Fibroblast of villous mesenchyme (primary cell): ENCODE results near the gene P2RX3. TPM values are rescaled to one million over a fixed set of nuclear protein-coding genes. Genes with fewer than 3 reads are reported as not detected.
"Not testable (repeated sequence)": the region's sequence is repeated elsewhere in the genome, so short reads cannot be mapped to it uniquely, and the experiment has no call there.

Source experiments
- DNase-seq: peaks from one replicate; pipeline ENCODE4 v3.0.0-alpha.2; 2010; ENCODE audit warnings: low read depth
- H3K4me3 ChIP-seq: 2 replicates; pipeline ENCODE4 v1.5.1; 2011; ENCODE audit warnings: low read depth, mild to moderate bottlenecking, low read length
- total RNA-seq: library from RNA; depleted of rRNA; stranded (reverse); fragments of >200 nt; gene quantifications from 2 replicates; pipeline ENCODE4 v1.2.3, GENCODE V29; 2012
- TF ChIP-seq, protein P1 (sequence below): IDR thresholded peaks from 2 replicates; pipeline ENCODE4 v1.5.1; 2012; ENCODE audit warnings: low read depth, mild to moderate bottlenecking, low read length; ENCODE audit not compliant: insufficient read depth

Gene P2RX3
- total RNA-seq, 1 donor, result not detected

- TF ChIP-seq, protein P1, sequence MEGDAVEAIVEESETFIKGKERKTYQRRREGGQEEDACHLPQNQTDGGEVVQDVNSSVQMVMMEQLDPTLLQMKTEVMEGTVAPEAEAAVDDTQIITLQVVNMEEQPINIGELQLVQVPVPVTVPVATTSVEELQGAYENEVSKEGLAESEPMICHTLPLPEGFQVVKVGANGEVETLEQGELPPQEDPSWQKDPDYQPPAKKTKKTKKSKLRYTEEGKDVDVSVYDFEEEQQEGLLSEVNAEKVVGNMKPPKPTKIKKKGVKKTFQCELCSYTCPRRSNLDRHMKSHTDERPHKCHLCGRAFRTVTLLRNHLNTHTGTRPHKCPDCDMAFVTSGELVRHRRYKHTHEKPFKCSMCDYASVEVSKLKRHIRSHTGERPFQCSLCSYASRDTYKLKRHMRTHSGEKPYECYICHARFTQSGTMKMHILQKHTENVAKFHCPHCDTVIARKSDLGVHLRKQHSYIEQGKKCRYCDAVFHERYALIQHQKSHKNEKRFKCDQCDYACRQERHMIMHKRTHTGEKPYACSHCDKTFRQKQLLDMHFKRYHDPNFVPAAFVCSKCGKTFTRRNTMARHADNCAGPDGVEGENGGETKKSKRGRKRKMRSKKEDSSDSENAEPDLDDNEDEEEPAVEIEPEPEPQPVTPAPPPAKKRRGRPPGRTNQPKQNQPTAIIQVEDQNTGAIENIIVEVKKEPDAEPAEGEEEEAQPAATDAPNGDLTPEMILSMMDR, result no peak
- no peak overlapping the region for H3K4me3 ChIP-seq
- DNase-seq, result no peak
Observed at GRCh38 chr11:57358543-57358961, 20.4 kb downstream of the P2RX3 start.

- TF ChIP-seq, protein P1, result no peak
- no peak overlapping the region for H3K4me3 ChIP-seq
- no peak for DNase-seq
Observed at GRCh38 chr11:57358991-57359390, 20.8 kb downstream of the P2RX3 start.

- TF ChIP-seq, protein P1, result no peak
- no peak for DNase-seq
- no peak overlapping the region for H3K4me3 ChIP-seq
Observed at GRCh38 chr11:57359396-57359795, 21.2 kb downstream of the P2RX3 start.

- TF ChIP-seq, protein P1, result no peak
- no peak overlapping the region for H3K4me3 ChIP-seq
- no peak for DNase-seq
Observed at GRCh38 chr11:57359896-57360690, 21.9 kb downstream of the P2RX3 start.

GRCh38 chr11:57360991-57361390 lies 22.8 kb downstream of the P2RX3 start:
- no peak for DNase-seq
- no peak overlapping the region for H3K4me3 ChIP-seq
- TF ChIP-seq, protein P1, result no peak

GRCh38 chr11:57361420-57361819 lies 23.3 kb downstream of the P2RX3 start:
- not testable (repeated sequence) for DNase-seq, H3K4me3 ChIP-seq

DNA sequence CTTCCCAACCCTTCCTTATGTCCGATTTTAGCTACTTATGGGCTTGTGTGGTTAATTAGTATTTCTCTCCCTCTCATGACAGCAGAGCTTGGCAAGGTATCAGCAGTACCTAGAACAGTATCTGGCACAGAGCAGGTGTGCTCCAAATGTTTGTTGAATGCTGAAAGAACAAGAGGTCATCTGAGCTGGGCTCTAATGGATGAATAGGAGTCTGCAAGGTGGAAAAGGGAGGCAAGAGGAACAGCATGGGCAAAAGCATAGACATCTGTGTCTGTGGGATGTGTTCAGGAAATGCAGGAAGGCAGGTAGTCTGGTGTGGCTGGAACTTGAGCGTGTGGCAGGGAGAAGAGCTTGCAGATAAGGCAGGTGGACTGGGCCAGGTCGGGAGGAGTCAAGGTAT lies 23.8 kb downstream of the P2RX3 start:
- TF ChIP-seq, protein P1, result no peak
- no peak for DNase-seq
- H3K4me3 ChIP-seq, result no peak overlapping the region
